ENCODE data around the gene TNS2.
A peak's percentile ranks its signal among the peaks of the same experiment; 100 is the strongest.

TNS2 gene

DNA sequence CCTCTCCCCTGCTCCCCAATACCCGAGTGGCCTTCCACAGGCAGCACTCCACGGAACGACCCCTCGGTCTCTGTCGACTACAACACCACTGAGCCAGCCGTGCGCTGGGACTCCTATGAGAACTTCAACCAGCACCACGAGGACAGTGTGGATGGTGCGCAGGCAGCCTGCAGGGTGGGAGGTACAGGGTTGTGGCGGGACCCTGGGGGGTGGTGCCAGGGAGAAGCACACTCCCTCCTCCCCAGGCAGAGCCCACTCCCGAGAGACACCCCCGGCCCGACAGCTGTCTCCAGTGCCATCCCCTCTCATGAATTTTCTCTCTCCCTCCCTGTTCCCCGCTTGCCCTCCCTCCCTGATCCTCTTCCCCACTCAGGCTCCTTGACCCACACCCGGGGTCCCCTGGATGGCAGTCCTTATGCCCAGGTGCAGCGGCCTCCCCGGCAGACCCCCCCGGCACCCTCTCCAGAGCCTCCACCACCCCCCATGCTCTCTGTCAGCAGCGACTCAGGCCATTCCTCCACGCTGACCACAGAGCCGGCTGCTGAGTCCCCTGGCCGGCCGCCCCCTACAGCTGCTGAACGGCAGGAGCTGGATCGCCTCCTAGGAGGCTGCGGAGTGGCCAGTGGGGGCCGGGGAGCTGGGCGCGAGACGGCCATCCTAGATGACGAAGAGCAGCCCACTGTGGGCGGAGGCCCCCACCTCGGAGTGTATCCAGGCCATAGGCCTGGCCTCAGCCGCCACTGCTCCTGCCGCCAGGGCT lies 9.0 kb downstream of the TNS2 start:
- DNase-seq (ENCODE audit: low spot score) = no peak

DNA sequence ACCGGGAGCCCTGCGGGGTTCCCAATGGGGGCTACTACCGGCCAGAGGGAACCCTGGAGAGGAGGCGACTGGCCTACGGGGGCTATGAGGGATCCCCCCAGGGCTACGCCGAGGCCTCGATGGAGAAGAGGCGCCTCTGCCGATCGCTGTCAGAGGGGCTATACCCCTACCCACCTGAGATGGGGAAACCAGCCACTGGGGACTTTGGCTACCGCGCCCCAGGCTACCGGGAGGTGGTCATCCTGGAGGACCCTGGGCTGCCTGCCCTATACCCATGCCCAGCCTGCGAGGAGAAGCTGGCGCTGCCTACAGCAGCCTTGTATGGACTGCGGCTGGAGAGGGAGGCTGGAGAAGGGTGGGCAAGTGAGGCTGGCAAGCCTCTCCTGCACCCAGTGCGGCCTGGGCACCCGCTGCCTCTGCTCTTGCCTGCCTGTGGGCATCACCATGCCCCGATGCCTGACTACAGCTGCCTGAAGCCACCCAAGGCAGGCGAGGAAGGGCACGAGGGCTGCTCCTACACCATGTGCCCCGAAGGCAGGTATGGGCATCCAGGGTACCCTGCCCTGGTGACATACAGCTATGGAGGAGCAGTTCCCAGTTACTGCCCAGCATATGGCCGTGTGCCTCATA lies 9.7 kb downstream of the TNS2 start:
- peak; percentile 22 for DNase-seq (ENCODE audit: low spot score)

DNA sequence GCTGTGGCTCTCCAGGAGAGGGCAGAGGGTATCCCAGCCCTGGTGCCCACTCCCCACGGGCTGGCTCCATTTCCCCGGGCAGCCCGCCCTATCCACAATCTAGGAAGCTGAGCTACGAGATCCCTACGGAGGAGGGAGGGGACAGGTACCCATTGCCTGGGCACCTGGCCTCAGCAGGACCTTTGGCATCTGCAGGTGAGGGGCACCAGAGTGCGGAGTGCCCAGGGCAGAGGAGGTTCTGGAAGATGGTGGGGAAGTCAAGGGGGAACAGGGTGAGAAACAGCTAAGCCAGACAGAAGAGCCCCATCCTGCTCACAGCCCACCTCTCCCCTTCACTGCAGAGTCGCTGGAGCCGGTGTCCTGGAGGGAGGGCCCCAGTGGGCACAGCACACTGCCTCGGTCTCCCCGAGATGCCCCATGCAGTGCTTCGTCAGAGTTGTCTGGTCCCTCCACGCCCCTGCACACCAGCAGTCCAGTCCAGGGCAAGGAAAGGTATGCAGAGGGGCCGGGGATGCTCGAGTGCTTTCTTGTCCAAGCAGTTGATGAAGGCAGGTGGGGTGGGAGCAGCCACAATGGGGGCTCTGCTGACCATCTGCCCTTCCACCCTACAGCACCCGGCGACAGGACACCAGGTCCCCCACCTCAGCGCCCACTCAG lies 10.3 kb downstream of the TNS2 start:
- no peak for DNase-seq (ENCODE audit: low spot score)

DNA sequence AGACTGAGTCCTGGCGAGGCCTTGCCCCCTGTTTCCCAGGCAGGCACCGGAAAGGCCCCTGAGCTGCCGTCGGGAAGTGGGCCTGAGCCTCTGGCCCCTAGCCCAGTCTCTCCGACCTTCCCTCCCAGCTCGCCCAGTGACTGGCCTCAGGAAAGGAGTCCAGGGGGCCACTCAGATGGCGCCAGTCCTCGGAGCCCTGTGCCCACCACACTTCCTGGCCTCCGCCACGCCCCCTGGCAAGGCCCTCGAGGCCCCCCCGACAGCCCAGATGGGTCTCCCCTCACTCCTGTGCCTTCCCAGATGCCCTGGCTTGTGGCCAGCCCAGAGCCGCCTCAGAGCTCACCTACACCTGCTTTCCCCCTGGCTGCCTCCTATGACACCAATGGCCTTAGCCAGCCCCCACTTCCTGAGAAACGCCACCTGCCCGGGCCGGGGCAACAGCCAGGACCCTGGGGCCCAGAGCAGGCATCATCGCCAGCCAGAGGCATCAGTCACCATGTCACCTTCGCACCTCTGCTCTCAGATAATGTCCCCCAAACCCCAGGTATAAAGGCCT lies 10.9 kb downstream of the TNS2 start:
- DNase-seq (ENCODE audit: low spot score) = no peak

DNA sequence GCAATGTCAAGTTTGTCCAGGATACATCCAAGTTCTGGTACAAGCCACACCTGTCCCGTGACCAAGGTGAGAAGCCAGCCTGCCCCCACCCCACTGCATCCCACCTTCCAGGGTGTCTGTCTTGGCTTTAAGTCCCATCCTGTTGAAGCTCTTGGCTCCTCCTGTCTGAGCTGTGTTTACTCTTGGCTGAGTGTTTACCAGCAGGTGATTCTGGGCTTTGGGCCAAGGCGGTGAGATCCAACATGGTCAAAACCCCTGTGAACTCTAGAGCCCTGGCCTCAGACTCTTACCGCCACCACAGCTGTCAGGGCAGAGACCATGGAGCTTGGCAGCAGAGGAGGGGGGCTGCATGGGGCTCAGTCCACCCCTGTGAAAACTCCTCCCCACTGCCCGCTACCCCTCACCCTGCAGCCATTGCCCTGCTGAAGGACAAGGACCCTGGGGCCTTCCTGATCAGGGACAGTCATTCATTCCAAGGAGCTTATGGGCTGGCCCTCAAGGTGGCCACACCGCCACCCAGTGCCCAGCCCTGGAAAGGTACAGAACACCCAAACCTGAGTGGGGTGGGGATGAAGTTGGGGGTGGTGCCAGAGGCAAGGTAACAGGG lies 11.6 kb downstream of the TNS2 start:
- DNase-seq (ENCODE audit: low spot score) = no peak

DNA sequence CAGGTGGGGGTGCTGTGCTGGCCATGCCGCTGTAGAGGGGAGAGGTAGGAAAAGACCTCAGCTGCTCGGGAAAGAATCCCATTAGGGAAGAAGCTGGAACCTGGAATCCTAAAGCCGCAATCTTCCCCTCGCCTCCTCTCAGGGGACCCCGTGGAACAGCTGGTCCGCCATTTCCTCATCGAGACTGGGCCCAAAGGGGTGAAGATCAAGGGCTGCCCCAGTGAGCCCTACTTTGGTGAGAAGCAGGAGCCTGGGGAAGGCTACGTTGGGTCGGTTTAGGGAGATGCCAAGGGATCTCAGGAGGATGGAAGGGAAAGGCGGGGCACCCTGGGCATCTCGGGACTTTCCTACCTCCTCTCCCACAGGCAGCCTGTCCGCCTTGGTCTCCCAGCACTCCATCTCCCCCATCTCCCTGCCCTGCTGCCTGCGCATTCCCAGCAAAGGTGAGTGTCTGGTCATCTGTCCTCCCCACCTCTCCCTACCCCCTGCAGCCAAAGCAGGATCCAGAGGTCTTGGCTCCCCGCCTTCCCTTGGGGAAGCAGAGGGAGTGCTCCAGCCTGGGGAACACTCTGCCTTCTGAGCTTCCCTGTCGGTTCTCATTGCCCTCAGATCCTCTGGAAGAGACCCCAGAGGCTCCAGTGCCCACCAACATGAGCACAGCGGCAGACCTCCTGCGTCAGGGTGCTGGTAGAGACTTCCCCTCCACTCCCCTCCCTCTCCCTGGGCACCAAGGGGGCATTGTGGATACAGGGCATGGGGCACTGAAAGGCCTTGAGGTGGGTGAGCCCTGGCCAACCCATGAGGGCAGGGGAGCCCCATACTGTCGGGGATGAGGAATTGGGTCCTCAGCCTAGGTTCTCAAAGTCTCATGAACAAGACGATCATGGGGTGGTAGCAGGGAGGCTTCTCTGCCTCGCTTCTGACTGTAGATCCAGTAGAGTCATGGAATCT lies 12.4 kb downstream of the TNS2 start:
- no peak for DNase-seq (ENCODE audit: low spot score)

DNA sequence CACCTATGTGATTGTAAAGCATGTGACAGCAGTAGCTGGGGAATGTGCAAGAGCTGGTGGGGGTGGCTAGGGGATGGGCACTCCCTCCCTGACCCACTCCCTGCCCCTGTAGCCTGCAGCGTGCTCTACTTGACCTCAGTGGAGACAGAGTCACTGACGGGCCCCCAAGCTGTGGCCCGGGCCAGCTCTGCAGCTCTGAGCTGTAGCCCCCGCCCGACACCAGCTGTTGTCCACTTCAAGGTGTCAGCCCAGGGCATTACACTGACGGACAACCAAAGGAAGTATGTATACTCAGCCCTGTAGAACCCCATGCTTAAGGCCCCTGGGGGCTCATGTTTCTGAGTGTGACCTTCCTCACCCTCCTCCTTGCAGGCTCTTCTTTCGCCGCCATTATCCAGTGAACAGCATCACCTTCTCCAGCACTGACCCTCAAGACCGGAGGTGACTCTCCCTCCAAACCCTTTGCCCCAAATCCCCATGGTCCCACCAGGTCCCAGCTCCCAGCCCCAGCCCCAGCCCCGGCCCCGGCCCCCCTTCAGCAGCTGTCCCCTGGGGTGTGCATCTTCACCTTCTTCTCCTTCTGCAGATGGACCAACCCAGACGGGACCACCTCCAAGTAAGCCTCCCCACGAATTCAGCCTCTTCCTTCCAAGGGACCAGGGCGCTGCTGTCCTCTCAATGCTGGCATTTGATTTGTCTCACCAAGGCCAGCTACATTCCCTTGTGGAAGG lies 13.3 kb downstream of the TNS2 start:
- no peak for DNase-seq (ENCODE audit: low spot score)

DNA sequence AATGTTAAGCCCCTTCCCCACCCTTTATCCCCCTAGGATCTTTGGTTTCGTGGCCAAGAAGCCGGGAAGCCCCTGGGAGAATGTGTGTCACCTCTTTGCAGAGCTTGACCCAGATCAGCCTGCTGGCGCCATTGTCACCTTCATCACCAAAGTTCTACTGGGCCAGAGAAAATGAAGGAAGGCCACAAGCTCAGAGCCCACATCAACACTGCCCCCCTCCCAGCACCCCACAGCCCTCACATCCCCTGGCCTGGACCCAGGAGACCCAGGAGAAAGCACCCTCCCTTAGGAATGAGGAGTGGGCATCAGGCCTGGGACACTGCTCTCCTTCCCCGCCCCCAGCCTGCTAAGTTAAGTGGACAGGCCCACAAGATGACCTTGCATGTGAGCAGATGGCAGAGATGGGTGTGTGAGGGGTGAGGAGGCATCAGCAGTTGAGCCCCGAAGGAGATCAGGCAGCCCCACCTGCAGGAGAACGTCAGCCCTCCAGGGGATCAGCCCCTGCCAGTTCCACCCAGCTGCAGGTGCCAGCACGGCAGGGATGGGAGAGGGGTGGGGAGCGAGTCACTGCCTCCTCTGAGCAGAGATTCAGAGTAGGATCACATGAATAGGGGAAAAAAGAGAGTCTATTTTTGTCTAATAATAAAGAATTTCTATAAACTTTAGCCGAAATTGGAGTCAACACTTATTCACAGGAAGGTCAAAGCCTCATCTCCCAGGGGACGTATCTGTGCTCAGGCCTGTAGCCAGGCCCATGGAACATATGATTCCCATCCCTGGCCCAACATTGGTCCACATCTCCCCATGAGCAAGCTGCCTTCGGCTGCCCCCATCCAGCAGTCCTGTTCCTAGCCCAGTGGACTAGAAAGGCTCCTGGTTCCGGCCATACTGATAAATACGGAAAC lies 14.1 kb downstream of the TNS2 start:
- no peak for DNase-seq (ENCODE audit: low spot score)

DNA sequence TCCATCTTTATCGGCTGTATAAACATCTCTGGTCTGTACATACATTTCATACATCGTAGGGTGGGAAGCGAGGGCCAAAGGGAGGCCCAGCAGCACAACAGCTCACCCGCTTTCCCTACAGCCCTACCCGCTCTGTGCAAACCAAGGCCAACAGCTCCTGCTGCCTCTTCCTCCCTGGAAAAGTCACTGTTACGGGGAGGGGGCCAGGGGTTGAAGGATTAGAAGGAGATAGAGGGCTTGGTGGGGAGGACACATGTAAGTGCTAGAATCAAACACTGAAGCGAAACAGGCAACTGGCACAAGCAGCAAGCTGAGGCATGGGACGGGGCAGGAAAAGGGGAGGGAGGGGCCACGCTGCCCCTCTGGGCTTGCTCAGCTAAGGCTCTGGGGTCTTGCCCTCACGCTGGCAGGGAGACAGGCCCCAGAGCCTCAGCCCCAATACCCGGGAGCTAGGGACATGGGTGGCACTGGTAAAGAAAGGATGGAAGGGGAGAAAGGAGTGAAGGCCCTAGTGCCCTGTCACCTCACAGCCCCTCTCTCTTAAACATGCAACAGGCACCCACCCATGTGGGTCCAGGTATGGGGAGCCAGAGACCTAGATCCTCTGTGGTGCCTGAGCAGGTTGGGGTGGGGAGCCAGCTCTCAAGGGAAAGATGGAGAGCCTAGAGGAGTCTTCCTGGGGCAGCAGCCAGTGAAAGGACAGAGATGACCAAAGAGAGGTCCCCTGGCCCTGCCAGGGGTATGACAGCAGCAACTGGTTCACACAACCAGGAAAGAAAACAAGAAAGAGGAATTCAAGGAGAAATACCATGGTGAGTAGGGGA lies 15.0 kb downstream of the TNS2 start:
- DNase-seq (ENCODE audit: low spot score) = no peak

DNA sequence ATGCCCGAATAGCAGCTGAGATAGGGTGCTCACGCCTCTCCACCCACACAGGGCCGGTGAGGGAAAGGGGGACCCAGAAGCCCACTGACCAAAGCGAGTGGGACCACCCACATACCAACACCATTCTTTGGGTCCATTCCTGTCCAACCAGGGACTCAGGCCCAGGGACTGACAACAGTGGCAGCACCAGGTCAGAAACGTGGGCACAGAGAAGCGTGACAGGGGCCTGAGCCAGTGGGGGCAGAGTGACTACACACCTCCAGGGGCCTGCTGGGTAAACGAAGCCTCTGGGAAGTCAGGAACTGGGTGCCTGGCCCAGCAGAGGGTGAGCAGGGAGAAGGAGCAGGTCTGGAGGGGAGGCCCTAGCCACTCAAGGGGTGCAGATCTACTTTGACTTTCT lies 15.6 kb downstream of the TNS2 start:
- DNase-seq (ENCODE audit: low spot score) = no peak

DNA sequence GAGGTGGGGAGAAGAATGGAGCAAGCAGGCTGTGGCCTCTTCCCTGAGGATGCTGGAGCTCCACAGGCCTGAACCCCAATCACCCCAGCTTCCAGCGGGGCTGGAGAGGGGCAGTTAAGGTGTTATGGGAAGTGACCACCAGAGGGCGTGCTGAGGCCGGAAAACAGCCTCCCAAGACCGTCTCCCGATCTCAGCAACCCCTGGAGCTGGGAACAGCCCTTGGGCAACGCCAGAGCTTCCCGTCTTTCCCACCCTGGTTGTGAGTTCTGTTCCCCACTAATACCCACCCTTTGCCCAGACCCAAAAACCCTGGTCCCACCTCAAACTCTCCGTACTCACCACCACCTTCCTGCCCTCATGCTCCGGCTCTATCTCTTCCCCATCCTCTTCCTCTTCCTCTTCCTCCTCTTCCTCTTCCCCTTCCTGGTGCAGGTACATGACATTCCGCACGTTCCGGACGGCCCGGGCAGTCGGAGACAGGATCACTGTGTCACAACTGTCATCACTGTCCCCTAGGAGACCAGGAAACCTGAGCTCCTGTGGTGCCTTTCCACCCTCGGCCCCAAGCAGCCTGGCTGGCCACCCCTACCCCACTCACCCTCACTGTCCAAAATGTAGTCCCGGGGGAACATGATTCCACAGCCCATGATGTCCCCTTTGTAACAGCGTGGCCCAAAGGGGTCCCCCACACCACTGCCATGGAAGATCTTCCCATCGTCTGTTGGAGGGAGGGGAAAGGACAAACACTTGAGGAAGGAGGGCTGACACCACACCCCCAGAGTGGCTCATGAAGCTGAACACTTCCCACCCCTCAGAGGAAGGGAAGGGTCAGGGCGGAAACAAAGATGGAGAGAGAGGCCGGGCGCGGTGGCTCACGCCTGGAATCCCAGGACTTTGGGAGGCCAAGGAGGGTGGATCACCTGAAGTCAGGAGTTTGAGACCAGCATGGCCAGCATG lies 16.4 kb downstream of the TNS2 start:
- DNase-seq (ENCODE audit: low spot score) = peak; percentile 91

DNA sequence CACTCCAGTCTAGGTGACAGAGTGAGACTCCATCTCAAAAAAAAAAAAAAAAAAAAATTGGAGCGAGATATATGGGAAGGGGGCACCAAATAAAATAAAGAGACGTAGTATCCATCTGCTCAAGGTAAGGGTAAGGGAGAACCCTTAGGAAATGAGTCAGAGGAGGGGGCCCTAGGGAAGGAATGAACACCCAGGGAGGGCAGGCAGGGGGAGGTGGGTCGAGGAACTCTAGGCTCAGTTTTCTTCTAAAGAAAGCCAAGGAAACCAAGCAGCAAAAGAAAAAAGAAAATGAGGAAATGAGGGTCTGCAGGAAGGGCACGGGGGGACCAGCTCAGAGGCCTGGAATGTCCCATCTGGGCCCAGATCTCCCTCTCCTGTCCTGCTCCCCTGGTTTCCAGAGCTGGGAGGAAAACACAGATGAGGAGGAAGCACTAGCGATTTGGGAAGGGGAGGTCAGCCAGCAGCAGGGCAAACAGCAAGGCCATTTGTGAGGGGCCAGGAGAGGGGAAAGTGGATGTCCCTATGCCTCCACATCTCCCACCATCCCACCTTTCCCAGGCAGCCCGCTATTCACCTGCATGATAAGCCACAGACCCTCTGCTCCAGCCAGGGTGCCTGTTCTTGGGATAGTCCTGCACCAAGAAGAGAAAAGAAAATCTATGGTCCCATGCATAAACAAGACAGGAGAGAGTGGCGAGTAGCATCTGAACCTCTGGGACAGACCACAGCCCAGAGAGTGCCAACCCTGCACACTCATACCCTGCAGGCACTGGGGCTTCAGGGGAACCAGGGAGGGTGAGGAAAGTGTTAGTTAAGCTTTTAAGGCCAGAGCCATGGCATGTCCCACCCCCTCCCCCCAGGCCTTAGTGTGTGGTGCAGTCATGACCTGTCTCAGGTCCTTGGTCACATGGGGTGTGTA lies 17.5 kb downstream of the TNS2 start:
- no peak for DNase-seq (ENCODE audit: low spot score)

DNA sequence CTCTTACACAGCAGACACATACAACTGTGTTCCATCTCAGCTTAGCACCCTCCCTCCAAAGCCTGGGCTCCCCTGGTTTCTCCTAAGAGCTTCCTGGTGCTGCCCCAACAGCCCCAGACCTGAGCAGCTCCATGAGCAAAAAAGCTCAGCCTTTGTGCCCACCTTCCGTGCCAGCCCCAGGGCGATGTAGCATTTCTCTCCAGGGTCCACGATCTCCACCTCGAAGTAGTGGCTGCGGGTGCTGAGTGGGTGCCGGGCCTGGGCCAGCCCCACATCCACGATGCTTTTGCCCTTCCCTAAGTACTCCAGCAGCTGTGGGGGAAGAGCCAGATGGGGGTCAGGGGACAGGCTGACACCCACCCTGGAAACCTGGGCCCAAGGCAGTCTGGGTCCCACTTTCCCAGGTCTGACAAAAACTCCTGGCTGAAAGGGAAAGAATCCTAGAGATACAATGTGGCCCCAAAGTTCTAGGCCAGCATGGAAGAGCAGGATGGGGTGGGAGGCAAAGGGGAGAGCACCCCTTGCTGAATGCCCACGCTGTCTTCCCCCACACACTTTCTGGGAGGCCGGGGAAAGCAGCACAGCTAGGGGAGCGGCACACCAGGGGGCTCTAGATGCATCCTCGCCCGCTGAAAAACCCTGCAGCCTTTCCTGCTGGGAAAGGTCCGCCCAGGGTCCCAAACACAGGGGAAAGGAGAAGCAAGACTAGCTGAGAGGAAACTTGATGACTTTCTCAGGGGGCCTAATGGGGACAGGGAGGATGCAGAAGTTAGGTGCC lies 18.3 kb downstream of the TNS2 start:
- no peak for DNase-seq (ENCODE audit: low spot score)

DNA sequence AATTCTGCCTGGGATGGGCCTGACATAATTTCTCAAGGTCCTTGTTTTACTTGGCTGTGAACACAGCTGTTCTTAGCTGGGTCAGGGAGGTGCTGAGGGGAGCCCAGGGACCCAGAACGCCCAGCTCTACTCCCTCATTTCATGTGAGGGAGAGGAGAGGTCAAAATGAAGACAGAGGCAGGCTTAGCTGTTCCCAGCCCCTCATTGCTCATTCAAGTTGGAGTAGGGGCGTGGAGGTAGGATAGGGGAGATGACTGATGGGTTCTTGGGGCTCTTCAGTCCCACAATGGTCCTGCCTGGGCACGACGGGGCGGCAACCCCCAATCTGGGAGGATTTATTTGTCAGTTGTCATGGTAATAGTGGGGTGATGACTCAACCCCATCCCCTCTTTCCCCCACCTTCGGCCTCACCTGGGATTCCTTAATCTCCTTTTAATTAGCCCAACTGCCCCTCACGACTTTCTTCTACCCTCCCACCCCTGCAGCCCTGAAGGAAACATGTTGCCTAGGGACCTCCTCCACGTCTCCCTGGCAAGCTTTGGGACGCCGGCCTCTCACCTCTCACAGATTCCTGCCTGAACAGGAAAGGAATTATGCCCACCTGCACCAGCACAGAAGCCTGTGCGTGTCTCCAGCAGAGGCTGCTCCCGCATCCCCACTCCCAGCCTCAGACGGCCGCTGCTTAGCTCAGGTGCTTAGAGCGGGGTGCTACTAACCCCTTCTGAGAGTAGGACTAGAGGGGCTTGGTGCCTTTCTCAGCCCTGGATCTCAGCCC lies 19.1 kb downstream of the TNS2 start:
- no peak for DNase-seq (ENCODE audit: low spot score)

Measured in D341Med (cell line).